Activated B cell treated with CpG ODN at 0.5 μM for 24 hours (primary cell): Measurements from ENCODE around the gene SMIM1. TPM values are rescaled to one million over a fixed set of nuclear protein-coding genes. Genes with fewer than 3 reads are reported as not detected.

Experiments used
- ATAC-seq: fragments of 200-7000 bp; cut with Tn5 transposase; one replicate; pipeline ENCODE4 v1.10.0; 2021; ENCODE audit warnings: low read depth, mild to moderate bottlenecking, moderate library complexity
- CTCF ChIA-PET: fragments of 350-600 bp; sonication (Branson Sonifier 250); formaldehyde crosslinking; loops from one replicate; lab custom pipeline; 2021; ENCODE audit warnings: antibody characterized with exemption; lab: Charles Lee
- POLR2A ChIA-PET: fragments of 350-600 bp; sonication (Branson Sonifier 250); formaldehyde crosslinking; loops from one replicate; lab custom pipeline; 2021; ENCODE audit warnings: antibody characterized with exemption; lab: Charles Lee
- DNase-seq: peaks from one replicate; pipeline ENCODE4 v3.0.0; 2022
- H3K27ac Mint-ChIP-seq: one replicate; pipeline ENCODE4 v1.8.0; 2020; ENCODE audit warnings: mixed read lengths
- H3K27me3 Mint-ChIP-seq: one replicate; pipeline ENCODE4 v1.8.0; 2021; ENCODE audit warnings: mixed read lengths
- H3K36me3 Mint-ChIP-seq: one replicate; pipeline ENCODE4 v1.8.0; 2021; ENCODE audit warnings: low read depth, mixed read lengths
- H3K4me1 Mint-ChIP-seq: one replicate; pipeline ENCODE4 v1.8.0; 2021; ENCODE audit warnings: mixed read lengths
- H3K4me3 Mint-ChIP-seq: one replicate; pipeline ENCODE4 v1.8.0; 2020; ENCODE audit warnings: mild to moderate bottlenecking, mixed read lengths
- H3K9me3 Mint-ChIP-seq: one replicate; pipeline ENCODE4 v1.8.0; 2020; ENCODE audit warnings: mixed read lengths
- intact Hi-C: fragments of 100-400 bp; cut with micrococcal nuclease; formaldehyde crosslinking; loops from one replicate; pipeline ENCODE4 v1.15.1; 2024
- total RNA-seq: library from RNA; stranded (reverse); gene quantifications from 2 replicates; pipeline ENCODE4 v1.2.3, GENCODE V29; 2022
- TF ChIP-seq, protein P1 (sequence below): fragments of 200-600 bp; IDR thresholded peaks from one replicate; pipeline ENCODE4 v1.8.0; 2022; ENCODE audit warnings: antibody characterized with exemption, mild to moderate bottlenecking

Gene SMIM1
- total RNA-seq, 1 donor from 2014 or later: 3.8 TPM

DNA sequence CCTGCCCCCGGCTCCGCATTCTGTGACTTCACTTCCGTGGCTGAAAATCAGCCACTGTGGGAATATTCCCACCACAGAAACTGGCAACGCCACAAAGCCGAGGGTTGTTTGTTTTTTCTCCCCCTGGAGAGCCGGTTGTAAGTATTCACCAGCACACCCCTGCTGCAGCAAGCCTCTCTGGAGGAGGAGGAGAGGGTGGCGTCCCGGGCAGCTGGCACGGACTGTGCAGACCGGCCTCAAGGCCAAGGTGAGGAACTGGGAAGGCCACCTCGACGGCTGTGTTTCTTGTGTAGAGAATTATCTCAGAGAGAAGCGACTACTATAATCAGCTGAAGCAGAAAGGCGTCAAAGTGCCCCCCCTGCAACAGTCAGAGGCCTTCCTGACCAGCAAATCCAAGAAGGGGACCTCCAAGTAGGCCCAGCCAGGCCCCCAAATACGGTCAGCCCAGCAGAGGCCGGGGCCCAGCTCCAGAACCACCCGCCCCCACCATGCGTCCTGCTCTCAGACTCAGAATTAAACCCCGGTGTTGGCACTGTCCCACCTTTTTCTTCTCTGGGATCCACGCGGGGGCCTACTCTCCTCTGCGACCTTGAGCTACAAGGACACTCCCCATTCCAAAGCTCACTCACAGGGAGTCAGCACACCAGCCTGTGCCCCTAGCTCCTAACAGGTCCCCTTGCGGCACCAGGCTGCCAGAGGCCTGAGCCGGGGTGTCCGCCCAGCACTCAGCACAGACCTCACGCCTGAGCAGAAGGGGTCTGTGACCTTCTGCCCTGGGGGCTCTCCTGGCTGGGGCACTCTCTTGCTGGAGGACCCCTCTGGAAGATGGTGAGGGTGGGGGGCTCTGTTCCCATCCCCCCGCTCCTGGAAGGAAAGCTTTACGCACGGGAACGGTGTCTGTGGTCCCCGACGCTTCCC, 1.2 kb upstream of the SMIM1 start:
- ChIA-PET POLR2A (interaction anchor here (1.2 to 1.4 kb wide), 2 partner anchors 25 to 128 kb away, joined by 4 to 8 read pairs; partner anchors contain the start of genes C1orf174 and LRRC47), CTCF (no interaction called here)
- Mint-ChIP-seq H3K4me1 (peaks cover 18% of the 10 kb centered on the region), H3K27ac (no peak overlapping the region), H3K9me3 (no peaks in the 10 kb centered on the region), H3K4me3 (peak overlapping the region; percentile 76), H3K36me3 (no peaks in the 10 kb centered on the region), H3K27me3 (peaks cover 5% of the 10 kb centered on the region)
- TF ChIP-seq, protein P1, sequence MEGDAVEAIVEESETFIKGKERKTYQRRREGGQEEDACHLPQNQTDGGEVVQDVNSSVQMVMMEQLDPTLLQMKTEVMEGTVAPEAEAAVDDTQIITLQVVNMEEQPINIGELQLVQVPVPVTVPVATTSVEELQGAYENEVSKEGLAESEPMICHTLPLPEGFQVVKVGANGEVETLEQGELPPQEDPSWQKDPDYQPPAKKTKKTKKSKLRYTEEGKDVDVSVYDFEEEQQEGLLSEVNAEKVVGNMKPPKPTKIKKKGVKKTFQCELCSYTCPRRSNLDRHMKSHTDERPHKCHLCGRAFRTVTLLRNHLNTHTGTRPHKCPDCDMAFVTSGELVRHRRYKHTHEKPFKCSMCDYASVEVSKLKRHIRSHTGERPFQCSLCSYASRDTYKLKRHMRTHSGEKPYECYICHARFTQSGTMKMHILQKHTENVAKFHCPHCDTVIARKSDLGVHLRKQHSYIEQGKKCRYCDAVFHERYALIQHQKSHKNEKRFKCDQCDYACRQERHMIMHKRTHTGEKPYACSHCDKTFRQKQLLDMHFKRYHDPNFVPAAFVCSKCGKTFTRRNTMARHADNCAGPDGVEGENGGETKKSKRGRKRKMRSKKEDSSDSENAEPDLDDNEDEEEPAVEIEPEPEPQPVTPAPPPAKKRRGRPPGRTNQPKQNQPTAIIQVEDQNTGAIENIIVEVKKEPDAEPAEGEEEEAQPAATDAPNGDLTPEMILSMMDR: no peak
- intact Hi-C loops: loop anchor here (1.0 kb wide), 3 partner anchors 24 to 129 kb away; partner anchors contain the start of genes C1orf174 and LRRC47
- ATAC-seq (no peak), DNase-seq (no peak)

DNA sequence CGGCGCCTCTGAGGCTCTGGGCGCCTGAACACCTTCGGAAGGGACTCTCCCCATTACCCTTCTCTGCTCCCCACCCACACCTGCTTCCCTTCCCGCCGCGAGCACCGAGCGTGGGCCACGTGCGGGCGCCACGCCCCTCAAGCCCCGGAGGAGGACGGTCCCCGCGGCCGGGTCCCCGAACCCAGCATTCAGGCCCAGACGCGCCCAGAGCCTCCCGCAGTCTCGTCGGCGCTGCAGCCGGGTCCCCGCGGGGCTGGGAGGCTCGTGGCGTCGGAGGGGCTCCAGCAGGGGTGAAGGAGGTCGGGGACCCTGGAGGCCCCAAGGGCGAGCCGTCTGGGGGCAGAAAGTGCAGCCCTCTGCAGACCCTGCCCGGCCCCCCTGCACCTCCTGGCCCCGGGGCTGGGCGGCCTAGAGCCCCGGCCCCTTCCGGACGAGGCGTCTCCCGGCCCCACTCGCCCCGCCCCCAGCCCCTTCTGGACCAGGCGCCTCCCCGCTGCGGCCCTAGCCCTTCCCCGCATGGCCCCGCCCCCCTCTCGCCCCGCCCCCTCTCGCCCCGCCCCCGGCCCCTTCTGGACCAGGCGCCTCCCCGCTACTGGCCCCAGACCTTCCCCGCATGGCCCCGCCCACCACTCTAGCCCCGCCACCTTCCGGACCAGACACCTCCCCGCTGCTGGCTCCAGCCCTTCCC, 378 bp upstream of the SMIM1 start:
- intact Hi-C loops: loop anchor here (1.0 kb wide), 3 partner anchors 24 to 128 kb away; partner anchors contain the start of genes C1orf174 and LRRC47
- DNase-seq: peak; percentile 87
- peaks cover 5% of the 10 kb centered on the region for H3K27me3 Mint-ChIP-seq
- POLR2A ChIA-PET: interaction anchor here (1.2 to 1.4 kb wide), 2 partner anchors 24 to 127 kb away, joined by 4 to 8 read pairs; partner anchors contain the start of genes C1orf174 and LRRC47
- H3K36me3 Mint-ChIP-seq: no peaks in the 10 kb centered on the region
- CTCF ChIA-PET: no interaction called here
- H3K9me3 Mint-ChIP-seq: no peaks in the 10 kb centered on the region
- peaks cover 18% of the 10 kb centered on the region for H3K4me1 Mint-ChIP-seq
- H3K4me3 Mint-ChIP-seq: peak overlapping the region; percentile 76
- H3K27ac Mint-ChIP-seq: no peak overlapping the region
- ATAC-seq: peak; percentile 89
- TF ChIP-seq, protein P1: no peak

DNA sequence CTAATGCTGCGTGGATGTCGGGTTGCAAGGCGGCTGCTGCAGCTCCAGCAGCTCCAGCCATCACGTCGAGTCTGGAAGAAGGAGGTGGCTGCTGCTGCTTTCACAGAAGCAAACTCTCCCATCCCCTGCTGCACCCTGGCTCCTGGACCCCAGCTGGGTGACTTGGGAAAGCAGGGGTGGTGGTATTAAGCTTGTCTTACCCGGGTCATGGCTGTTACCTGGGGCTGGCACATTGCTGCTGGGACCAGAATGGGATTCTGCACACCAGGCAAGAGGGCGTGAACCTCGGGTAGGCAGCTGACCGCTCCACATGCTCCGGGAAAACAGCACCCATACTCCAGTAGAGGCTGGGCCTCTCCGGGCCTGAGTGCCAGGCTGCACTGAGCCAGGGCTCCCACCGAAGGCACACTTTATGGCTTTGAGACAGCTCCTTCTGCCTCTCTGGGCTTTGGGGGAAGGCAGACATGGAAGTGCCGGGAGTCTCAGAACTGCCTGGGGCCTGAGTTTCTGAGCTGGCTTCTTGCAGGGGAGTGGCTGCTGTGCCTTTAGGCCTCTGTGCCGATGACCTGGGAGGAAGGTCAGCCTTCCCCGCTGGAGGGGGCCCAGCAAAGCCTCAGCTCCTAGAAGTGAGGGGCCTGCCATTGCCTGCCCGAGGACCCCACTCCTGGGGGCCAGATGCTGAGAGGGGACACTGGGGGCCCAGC, 1.2 kb downstream of the SMIM1 start:
- ChIA-PET CTCF (interaction anchor here (0.7 kb wide), 1 partner anchor 123 kb away, joined by 3 read pairs; no protein-coding TSS in a partner anchor), POLR2A (interaction anchor here (0.7 to 1.6 kb wide), 2 partner anchors 22 to 27 kb away, joined by 3 to 7 read pairs; partner anchors contain the start of gene LRRC47)
- TF ChIP-seq, protein P1: no peak
- Mint-ChIP-seq H3K4me3 (no peak overlapping the region), H3K36me3 (no peaks in the 10 kb centered on the region), H3K4me1 (peaks cover 18% of the 10 kb centered on the region), H3K27me3 (no peaks in the 10 kb centered on the region), H3K9me3 (no peaks in the 10 kb centered on the region), H3K27ac (no peak overlapping the region)
- DNase-seq (no peak), ATAC-seq (no peak)
- intact Hi-C loops: no loop called here

DNA sequence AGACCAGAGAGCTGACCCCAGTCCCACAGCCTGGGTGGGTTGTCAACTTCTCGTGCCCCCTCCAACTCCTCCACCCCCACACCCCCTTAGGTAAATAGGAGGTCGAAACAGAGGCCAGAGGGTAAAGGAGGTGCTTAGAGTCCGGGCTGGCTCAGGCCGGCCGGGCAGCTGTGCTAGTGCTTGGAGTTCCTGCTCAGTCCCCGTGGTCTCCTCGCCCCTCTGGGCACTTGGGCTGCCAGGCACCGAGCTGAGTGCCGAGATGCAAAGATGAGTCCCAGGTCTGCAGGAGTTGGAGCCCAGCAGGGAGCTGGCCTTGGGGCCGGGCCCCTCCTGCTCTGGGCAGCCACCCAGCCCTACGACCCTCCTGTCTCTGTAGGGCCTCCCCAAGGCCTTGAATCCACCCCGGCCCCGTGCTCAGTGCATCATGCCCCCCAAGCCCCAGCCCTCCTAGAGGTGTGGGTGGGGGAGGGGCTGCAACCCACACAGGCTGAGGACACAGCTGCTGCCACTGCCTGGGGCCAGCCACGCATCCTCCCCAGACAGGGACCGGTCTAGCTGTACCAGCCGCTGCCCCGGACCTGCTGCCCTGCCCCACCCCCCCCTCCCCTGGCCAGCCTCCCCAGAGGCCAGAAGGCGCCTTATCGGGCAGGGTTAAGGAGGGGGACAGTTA, 1.9 kb downstream of the SMIM1 start:
- H3K9me3 Mint-ChIP-seq: no peaks in the 10 kb centered on the region
- no peak overlapping the region for H3K4me3 Mint-ChIP-seq
- DNase-seq (no peak), ATAC-seq (no peak)
- H3K4me1 Mint-ChIP-seq: peaks cover 18% of the 10 kb centered on the region
- TF ChIP-seq, protein P1: no peak
- peaks cover 4% of the 10 kb centered on the region for H3K36me3 Mint-ChIP-seq
- H3K27me3 Mint-ChIP-seq: no peaks in the 10 kb centered on the region
- intact Hi-C loops: no loop called here
- no peak overlapping the region for H3K27ac Mint-ChIP-seq
- ChIA-PET POLR2A (interaction anchor here (0.7 to 1.6 kb wide), 2 partner anchors 22 to 28 kb away, joined by 3 to 7 read pairs; partner anchors contain the start of gene LRRC47), CTCF (no interaction called here)
